ENCODE results near the gene SRL.

- TF ChIP-seq USF2 (IDR thresholded peaks at IDR 0.05; ENCODE audit: low read length) (no peak), CTCF (IDR thresholded peaks at IDR 0.05; ENCODE audit: control extremely low read depth in 1 of 3, insufficient read depth in 1 of 3, low read depth in 1 of 3, low read length in 3 of 3) (no peak), RXRA (IDR thresholded peaks at IDR 0.05; ENCODE audit: insufficient read depth, low read depth, low read length) (no peak)
These were observed 7.8 kb upstream of the SRL start for GRCh38 chr16:4249530-4250308.

Measured in H1 (cell line).